Lung (tissue), 12 donors: ENCODE results near the gene PRPF18. TPM values are rescaled to one million over a fixed set of nuclear protein-coding genes. Genes with fewer than 3 reads are reported as not detected.

Experiments
- ATAC-seq: fragments of 200-7000 bp; cut with Tn5 transposase; one replicate; pipeline ENCODE4 v1.9.1; 2020; ENCODE audit warnings: moderate number of reproducible peaks; ENCODE audit not compliant: insufficient read depth, low FRiP score
- DNase-seq, 3 donors: peaks; one replicate each; pipeline ENCODE4 v3.0.0-alpha.2; 2013 to 2017
- H3K27ac ChIP-seq, 2 donors: one replicate each; pipeline ENCODE4 v1.5.1; 2013; ENCODE audit warnings: mild to moderate bottlenecking in 2 of 2, moderate library complexity in 2 of 2, control low read depth in 1 of 2, inconsistent platforms in 1 of 2, low read depth in 1 of 2, low read length in 1 of 2
- H3K27me3 ChIP-seq, 3 donors: one replicate each; pipeline ENCODE4 v1.5.1; 2013; ENCODE audit warnings: low read length in 2 of 3; ENCODE audit not compliant: control insufficient read depth in 3 of 3, insufficient read depth in 3 of 3
- H3K36me3 ChIP-seq, 4 donors: one replicate each; pipeline ENCODE4 v1.5.1; 2013; ENCODE audit warnings: low read length in 4 of 4, mild to moderate bottlenecking in 1 of 4, moderate library complexity in 1 of 4; ENCODE audit not compliant: control insufficient read depth in 4 of 4, insufficient read depth in 4 of 4
- H3K4me1 ChIP-seq, 5 donors: one replicate each; pipeline ENCODE4 v1.5.1; 2013; ENCODE audit warnings: low read length in 5 of 5, mild to moderate bottlenecking in 2 of 5, moderate library complexity in 1 of 5; ENCODE audit not compliant: control insufficient read depth in 5 of 5, insufficient read depth in 5 of 5
- H3K4me3 ChIP-seq: one replicate; pipeline ENCODE4 v1.5.1; 2013; ENCODE audit warnings: mild to moderate bottlenecking, control low read depth, moderate library complexity
- H3K9ac ChIP-seq, 2 donors: one replicate each; pipeline ENCODE4 v1.5.1; 2013; ENCODE audit warnings: low read length in 2 of 2, control low read depth in 1 of 2; ENCODE audit not compliant: insufficient read depth in 1 of 2
- H3K9me3 ChIP-seq, 4 donors: one replicate each; pipeline ENCODE4 v1.5.1; 2013; ENCODE audit warnings: low read length in 3 of 4, mild to moderate bottlenecking in 1 of 4, moderate library complexity in 1 of 4; ENCODE audit not compliant: control insufficient read depth in 4 of 4, insufficient read depth in 3 of 4
- CTCF ChIP-seq: IDR thresholded peaks from 2 replicates; pipeline ENCODE4 v1.5.1; 2012; ENCODE audit warnings: mild to moderate bottlenecking; ENCODE audit errors: control extremely low read depth, extremely low read depth
- WGBS, 2 donors: extraction: QIAGEN DNeasy Blood & Tissue Kit; methylation state at CpG; one replicate each; pipeline ENCODE4 v1.1.7; 2013; 5-methylcytosine and 5-hydroxymethylcytosine counted together
- polyA plus RNA-seq, 2 donors: library from polyadenylated mRNA; stranded (reverse); fragments of 200-250 nt; gene quantifications; one replicate each; pipeline ENCODE4 v1.2.1, GENCODE V29; 2013
- total RNA-seq, 2 donors: library from RNA; depleted of rRNA in 1 of 2; stranded (reverse); fragments of >200 nt in 1 of 2; gene quantifications; one replicate each; pipeline ENCODE4 v1.2.1, GENCODE V29; 2014 to 2021
- donor health status: control.
- donor health status: control.
- donor health status: Bipolar disorder and iron deficiency.
- donor health status: healthy.
- donor health status: DM: yes; HTN: yes; CAD: no.

PRPF18 gene
- total and polyA plus RNA-seq, 4 donors: 10.6 to 39.9 (median 19.3) TPM

- H3K27me3 ChIP-seq: no peaks in the 10 kb centered on the region
- peaks cover 0 to 5% (median 0%) of the 10 kb centered on the region in 5 donors for H3K4me1 ChIP-seq
- H3K36me3 ChIP-seq: peaks cover 4 to 9% (median 7%) of the 10 kb centered on the region in 4 donors
- no peak overlapping the region for H3K4me3 ChIP-seq
- no peak for TF ChIP-seq CTCF
- ATAC-seq (no peak), DNase-seq (peak in 2 of 3 donors; percentile 15 to 36)
- no peak overlapping the region for H3K27ac ChIP-seq
- H3K9me3 ChIP-seq: no peaks in the 10 kb centered on the region
- H3K9ac ChIP-seq: no peak overlapping the region
Measured at GRCh38 chr10:13630231-13630630, 43.5 kb downstream of the PRPF18 start.

GRCh38 chr10:13631594-13631993, 44.8 kb downstream of the PRPF18 start:
- peaks cover 4 to 9% (median 5%) of the 10 kb centered on the region in 4 donors for H3K36me3 ChIP-seq
- DNase-seq (no peak), ATAC-seq (no peak)
- no peaks in the 10 kb centered on the region for H3K9me3 ChIP-seq
- TF ChIP-seq CTCF: no peak
- WGBS, 2 donors: 81 to 84% methylated on average over 6 of the region's 6 CpGs
- no peaks in the 10 kb centered on the region for H3K27me3 ChIP-seq
- peaks cover 0 to 5% (median 0%) of the 10 kb centered on the region in 5 donors for H3K4me1 ChIP-seq
- H3K9ac ChIP-seq: no peak overlapping the region
- no peak overlapping the region for H3K27ac ChIP-seq
- H3K4me3 ChIP-seq: no peak overlapping the region

GRCh38 chr10:13632440-13632839, 45.7 kb downstream of the PRPF18 start:
- ATAC-seq (no peak), DNase-seq (no peak)
- Histone ChIP-seq H3K4me1 (peaks cover 0 to 5% (median 0%) of the 10 kb centered on the region in 5 donors), H3K9me3 (no peaks in the 10 kb centered on the region), H3K27ac (peak overlapping the region in 1 of 2 donors; percentile 50), H3K9ac (no peak overlapping the region), H3K36me3 (peaks cover 4 to 6% (median 6%) of the 10 kb centered on the region in 4 donors), H3K27me3 (no peaks in the 10 kb centered on the region), H3K4me3 (no peak overlapping the region)
- no peak for TF ChIP-seq CTCF
- WGBS, 2 donors: 54 to 73% methylated on average over 3 of the region's 3 CpGs

GRCh38 chr10:13632884-13633440, 46.2 kb downstream of the PRPF18 start:
- no peaks in the 10 kb centered on the region for H3K27me3 ChIP-seq
- ATAC-seq (no peak), DNase-seq (no peak)
- H3K4me3 ChIP-seq: no peak overlapping the region
- H3K36me3 ChIP-seq: peaks cover 2 to 6% (median 6%) of the 10 kb centered on the region in 4 donors
- no peak for TF ChIP-seq CTCF
- 87 to 97% methylated on average over 5 of the region's 5 CpGs for WGBS, 2 donors
- peaks cover 0 to 5% (median 0%) of the 10 kb centered on the region in 5 donors for H3K4me1 ChIP-seq
- no peak overlapping the region for H3K9ac ChIP-seq
- H3K9me3 ChIP-seq: no peaks in the 10 kb centered on the region
- peak overlapping the region in 1 of 2 donors; percentile 76 for H3K27ac ChIP-seq
